GM19240 (cell line): ENCODE measurements around the gene RNF186.

Experiments
- DNase-seq: peaks from one replicate; pipeline ENCODE4 v3.0.0; 2011; ENCODE audit warnings: low spot score; ENCODE audit not compliant: insufficient read length

RNF186 gene

DNA sequence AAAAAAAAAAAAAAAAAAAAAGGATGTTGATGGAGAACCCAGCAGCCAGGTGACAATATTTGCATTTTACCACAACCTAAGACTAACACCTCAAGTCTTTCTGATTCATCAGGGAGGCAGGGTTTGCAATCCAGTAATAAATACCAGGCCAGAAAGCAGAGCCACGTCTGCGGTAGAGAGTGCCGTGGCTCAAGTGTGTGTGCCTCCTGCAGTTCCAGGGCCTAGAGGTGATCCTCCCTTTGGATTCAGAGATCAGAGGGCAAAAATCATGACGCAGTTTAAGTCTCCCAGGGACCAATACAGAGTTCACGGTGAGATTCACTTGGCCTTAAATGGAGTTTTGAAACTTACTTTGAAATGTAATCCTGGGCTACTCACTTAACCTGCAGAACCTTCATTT lies 50.2 kb downstream of the RNF186 start:
- DNase-seq = no peak
